Brain microvascular endothelial cell (primary cell): ENCODE data around the gene CCDC40.

Experiments used
- DNase-seq: peaks from one replicate; pipeline ENCODE4 v3.0.0-alpha.2; 2020
- H3K27ac ChIP-seq: fragments of 250-450 bp; sonication (Bioruptor Pico); 2 replicates; pipeline ENCODE4 v1.5.1; 2020; ENCODE audit warnings: mild to moderate bottlenecking, moderate library complexity
- H3K27me3 ChIP-seq: fragments of 250-450 bp; sonication (Bioruptor Pico); replicated peaks from 2 replicates; pipeline ENCODE4 v1.5.1; 2020; ENCODE audit warnings: mild to moderate bottlenecking
- H3K36me3 ChIP-seq: fragments of 250-450 bp; sonication (Bioruptor Pico); replicated peaks from 2 replicates; pipeline ENCODE4 v1.5.1; 2020; ENCODE audit warnings: mild to moderate bottlenecking
- H3K4me3 ChIP-seq: 2 replicates; pipeline ENCODE4 v1.5.1; 2011; ENCODE audit warnings: low read depth, mild to moderate bottlenecking, control low read depth, low read length, moderate library complexity
- CTCF ChIP-seq: IDR thresholded peaks from 2 replicates; pipeline ENCODE4 v1.5.1; 2011; ENCODE audit warnings: low read depth, mild to moderate bottlenecking, moderate library complexity, low read length, control low read depth, inconsistent platforms; ENCODE audit errors: missing control alignments
- in situ Hi-C: cut with HindIII; loops from 2 replicates; pipeline ENCODE4 v1.10.0; 2017; ENCODE audit warnings: low sequenced_read_pairs, low pct_ligation_motif_present

Gene CCDC40

GRCh38 chr17:80114758-80115157 lies 78.3 kb downstream of the CCDC40 start:
- no peak overlapping the region for H3K27ac ChIP-seq
- H3K36me3 ChIP-seq, result no peaks in the 10 kb centered on the region
- no peak overlapping the region for H3K4me3 ChIP-seq
- no peak for TF ChIP-seq CTCF
- H3K27me3 ChIP-seq, result no peaks in the 10 kb centered on the region
- no peak for DNase-seq
- in situ Hi-C loops, result no loop called here

GRCh38 chr17:80115159-80115558 lies 78.7 kb downstream of the CCDC40 start:
- DNase-seq, result no peak
- no peak overlapping the region for H3K27ac ChIP-seq
- TF ChIP-seq CTCF, result no peak
- H3K4me3 ChIP-seq, result no peak overlapping the region
- H3K27me3 ChIP-seq, result no peaks in the 10 kb centered on the region
- no peaks in the 10 kb centered on the region for H3K36me3 ChIP-seq
- in situ Hi-C loops, result no loop called here

- Histone ChIP-seq H3K36me3 (no peaks in the 10 kb centered on the region), H3K4me3 (no peak overlapping the region), H3K27ac (no peak overlapping the region), H3K27me3 (no peaks in the 10 kb centered on the region)
- in situ Hi-C loops, result no loop called here
- TF ChIP-seq CTCF, result no peak
- no peak for DNase-seq
These were observed 80.0 kb downstream of the CCDC40 start for GRCh38 chr17:80116276-80116920.

GRCh38 chr17:80116921-80117380 lies 80.5 kb downstream of the CCDC40 start:
- no peaks in the 10 kb centered on the region for H3K27me3 ChIP-seq
- no peak for TF ChIP-seq CTCF
- no peak overlapping the region for H3K27ac ChIP-seq
- DNase-seq, result no peak
- in situ Hi-C loops, result no loop called here
- no peaks in the 10 kb centered on the region for H3K36me3 ChIP-seq
- H3K4me3 ChIP-seq, result no peak overlapping the region

GRCh38 chr17:80117491-80118401 lies 81.3 kb downstream of the CCDC40 start:
- no peak for TF ChIP-seq CTCF
- Histone ChIP-seq H3K27me3 (no peaks in the 10 kb centered on the region), H3K36me3 (no peaks in the 10 kb centered on the region), H3K27ac (no peak overlapping the region), H3K4me3 (no peak overlapping the region)
- in situ Hi-C loops, result no loop called here
- no peak for DNase-seq
